Peyer's patch (tissue), 4 donors: ENCODE results near the gene FAM151A. TPM values are rescaled to one million over a fixed set of nuclear protein-coding genes. Genes with fewer than 3 reads are reported as not detected.

Experiments used
- DNase-seq, 3 donors: peaks; one replicate each; pipeline ENCODE4 v3.0.0-alpha.2; 2017 to 2019
- H3K27ac ChIP-seq, 4 donors: fragments of 200-600 bp; sonication (generic); one replicate each; pipeline ENCODE4 v1.5.1; 2016 to 2019
- H3K27me3 ChIP-seq, 2 donors: fragments of 200-600 bp; sonication (generic); one replicate each; pipeline ENCODE4 v1.5.1; 2019
- H3K36me3 ChIP-seq, 3 donors: fragments of 200-600 bp; sonication (generic); one replicate each; pipeline ENCODE4 v1.5.1; 2016 to 2019
- H3K4me1 ChIP-seq, 4 donors: fragments of 200-600 bp; sonication (generic); one replicate each; pipeline ENCODE4 v1.5.1; 2016 to 2019
- H3K4me3 ChIP-seq, 4 donors: fragments of 200-600 bp; sonication (generic); 1 replicate in 3 of 4; 2 replicates in 1 of 4; pipeline ENCODE4 v1.5.1; 2016 to 2019; ENCODE audit warnings: mild to moderate bottlenecking in 1 of 4
- H3K9me3 ChIP-seq, 4 donors: fragments of 200-600 bp; sonication (generic); one replicate each; pipeline ENCODE4 v1.5.1; 2016 to 2019; ENCODE audit warnings: mild to moderate bottlenecking in 1 of 4
- CTCF ChIP-seq, 6 experiments: fragments of 450-650 bp in 4 of 6; fragments of 200-600 bp in 2 of 6; sonication (generic) in 1 of 6; IDR thresholded peaks; one replicate each; pipeline ENCODE4 v1.5.1; 2017 to 2019; ENCODE audit warnings: antibody characterized with exemption in 6 of 6, mild to moderate bottlenecking in 3 of 6, moderate library complexity in 1 of 6
- POLR2A ChIP-seq, 2 donors: fragments of 450-650 bp; IDR thresholded peaks; one replicate each; pipeline ENCODE4 v1.5.1; 2017; ENCODE audit warnings: antibody characterized with exemption in 2 of 2, mild to moderate bottlenecking in 2 of 2, moderate library complexity in 2 of 2
- total RNA-seq, 4 donors: library from RNA; depleted of rRNA; stranded (reverse); fragments of >200 nt; gene quantifications; one replicate each; pipeline ENCODE4 v1.1.0, GENCODE V29; 2016

The FAM151A gene
- total RNA-seq, 4 donors from 2014 or later, result 15.7 to 1,128 (median 174) TPM

- Histone ChIP-seq H3K36me3 (no peaks in the 10 kb centered on the region), H3K27ac (peak overlapping the region in 1 of 4 donors; percentile 55), H3K4me1 (peaks cover 0 to 35% (median 0%) of the 10 kb centered on the region in 4 donors), H3K27me3 (no peaks in the 10 kb centered on the region), H3K4me3 (no peak overlapping the region), H3K9me3 (no peaks in the 10 kb centered on the region)
- no peak for TF ChIP-seq POLR2A (IDR thresholded peaks at IDR 0.05)
- TF ChIP-seq CTCF (IDR thresholded peaks at IDR 0.05), result no peak
- DNase-seq, result no peak
Observed at GRCh38 chr1:54579337-54579781, 44.0 kb downstream of the FAM151A start.

- H3K4me1 ChIP-seq, result peaks cover 0 to 35% (median 0%) of the 10 kb centered on the region in 4 donors
- no peaks in the 10 kb centered on the region for H3K36me3 ChIP-seq
- H3K9me3 ChIP-seq, result no peaks in the 10 kb centered on the region
- H3K27me3 ChIP-seq, result no peaks in the 10 kb centered on the region
- TF ChIP-seq CTCF (IDR thresholded peaks at IDR 0.05) (no peak), POLR2A (IDR thresholded peaks at IDR 0.05) (no peak)
- H3K27ac ChIP-seq, result peak overlapping the region in 1 of 4 donors; percentile 44
- DNase-seq, result peak in 2 of 3 donors; percentile 50 to 68
- H3K4me3 ChIP-seq, result no peak overlapping the region
Observed at GRCh38 chr1:54577612-54578011, 45.7 kb downstream of the FAM151A start.

GRCh38 chr1:54575605-54576290 is 47.6 kb downstream of the FAM151A start:
- no peak for TF ChIP-seq POLR2A (IDR thresholded peaks at IDR 0.05)
- no peak for TF ChIP-seq CTCF (IDR thresholded peaks at IDR 0.05)
- DNase-seq, result no peak
- H3K4me1 ChIP-seq, result peaks cover 0 to 33% (median 0%) of the 10 kb centered on the region in 4 donors

GRCh38 chr1:54575161-54575560 is 48.2 kb downstream of the FAM151A start:
- no peak overlapping the region for H3K27ac ChIP-seq
- H3K4me3 ChIP-seq, result no peak overlapping the region
- H3K9me3 ChIP-seq, result no peaks in the 10 kb centered on the region
- H3K4me1 ChIP-seq, result peaks cover 0 to 30% (median 0%) of the 10 kb centered on the region in 4 donors
- H3K27me3 ChIP-seq, result no peaks in the 10 kb centered on the region
- no peak for TF ChIP-seq CTCF (IDR thresholded peaks at IDR 0.05)
- no peak for TF ChIP-seq POLR2A (IDR thresholded peaks at IDR 0.05)
- H3K36me3 ChIP-seq, result peaks cover 0 to 1% (median 0%) of the 10 kb centered on the region in 3 donors
- no peak for DNase-seq

More at GRCh38 chr1:54575605-54576290, 47.6 kb downstream of the FAM151A start:
- Histone ChIP-seq H3K4me3 (no peak overlapping the region), H3K27ac (no peak overlapping the region), H3K36me3 (no peaks in the 10 kb centered on the region), H3K27me3 (no peaks in the 10 kb centered on the region), H3K9me3 (no peaks in the 10 kb centered on the region)

- H3K9me3 ChIP-seq, result no peaks in the 10 kb centered on the region
- H3K27me3 ChIP-seq, result no peaks in the 10 kb centered on the region
- peaks cover 0 to 30% (median 0%) of the 10 kb centered on the region in 4 donors for H3K4me1 ChIP-seq
- no peak for TF ChIP-seq CTCF (IDR thresholded peaks at IDR 0.05)
- H3K36me3 ChIP-seq, result peaks cover 0 to 8% (median 0%) of the 10 kb centered on the region in 3 donors
- no peak overlapping the region for H3K27ac ChIP-seq
- H3K4me3 ChIP-seq, result no peak overlapping the region
- no peak for DNase-seq
Observed at GRCh38 chr1:54574158-54574778, 49.1 kb downstream of the FAM151A start.
